ENCODE measurements around the gene HMGB4. TPM values are rescaled to one million over a fixed set of nuclear protein-coding genes. Genes with fewer than 3 reads are reported as not detected.

The HMGB4 gene
- polyA plus RNA-seq, 1 of the 3 experiments (the other 2 are of a cell fraction), result not detected

DNA sequence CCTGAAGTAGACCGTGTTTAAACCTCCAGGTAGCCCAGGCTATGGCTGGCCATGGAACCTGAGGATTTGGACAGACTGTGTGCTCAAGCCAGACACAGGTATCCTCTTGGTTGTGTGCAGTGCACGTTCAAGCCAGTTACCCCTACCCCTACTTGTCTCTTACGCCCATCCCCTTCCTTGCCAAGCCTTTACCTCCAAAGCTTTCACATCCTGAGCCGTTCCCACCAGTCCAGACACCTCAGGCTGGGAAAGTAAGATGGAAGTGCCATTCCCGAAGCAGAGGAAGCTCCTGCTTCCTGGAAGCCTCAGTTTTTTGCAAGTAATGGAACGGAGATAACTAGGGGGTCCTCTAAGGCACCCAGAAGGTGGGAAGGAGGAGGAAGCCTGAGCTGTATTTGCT is 41.5 kb upstream of the HMGB4 start (continued):
- TF ChIP-seq SIN3A (IDR thresholded peaks at IDR 0.05; ENCODE audit: borderline replicate concordance, low read depth, low read length), result no peak
- no peak for TF ChIP-seq TEAD4 (IDR thresholded peaks at IDR 0.05; ENCODE audit: borderline replicate concordance, insufficient read depth)
- TF ChIP-seq, protein P1, sequence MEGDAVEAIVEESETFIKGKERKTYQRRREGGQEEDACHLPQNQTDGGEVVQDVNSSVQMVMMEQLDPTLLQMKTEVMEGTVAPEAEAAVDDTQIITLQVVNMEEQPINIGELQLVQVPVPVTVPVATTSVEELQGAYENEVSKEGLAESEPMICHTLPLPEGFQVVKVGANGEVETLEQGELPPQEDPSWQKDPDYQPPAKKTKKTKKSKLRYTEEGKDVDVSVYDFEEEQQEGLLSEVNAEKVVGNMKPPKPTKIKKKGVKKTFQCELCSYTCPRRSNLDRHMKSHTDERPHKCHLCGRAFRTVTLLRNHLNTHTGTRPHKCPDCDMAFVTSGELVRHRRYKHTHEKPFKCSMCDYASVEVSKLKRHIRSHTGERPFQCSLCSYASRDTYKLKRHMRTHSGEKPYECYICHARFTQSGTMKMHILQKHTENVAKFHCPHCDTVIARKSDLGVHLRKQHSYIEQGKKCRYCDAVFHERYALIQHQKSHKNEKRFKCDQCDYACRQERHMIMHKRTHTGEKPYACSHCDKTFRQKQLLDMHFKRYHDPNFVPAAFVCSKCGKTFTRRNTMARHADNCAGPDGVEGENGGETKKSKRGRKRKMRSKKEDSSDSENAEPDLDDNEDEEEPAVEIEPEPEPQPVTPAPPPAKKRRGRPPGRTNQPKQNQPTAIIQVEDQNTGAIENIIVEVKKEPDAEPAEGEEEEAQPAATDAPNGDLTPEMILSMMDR (IDR thresholded peaks at IDR 0.05), result no peak
- TF ChIP-seq JUND (IDR thresholded peaks at IDR 0.05), result no peak
- TF ChIP-seq, protein P2, sequence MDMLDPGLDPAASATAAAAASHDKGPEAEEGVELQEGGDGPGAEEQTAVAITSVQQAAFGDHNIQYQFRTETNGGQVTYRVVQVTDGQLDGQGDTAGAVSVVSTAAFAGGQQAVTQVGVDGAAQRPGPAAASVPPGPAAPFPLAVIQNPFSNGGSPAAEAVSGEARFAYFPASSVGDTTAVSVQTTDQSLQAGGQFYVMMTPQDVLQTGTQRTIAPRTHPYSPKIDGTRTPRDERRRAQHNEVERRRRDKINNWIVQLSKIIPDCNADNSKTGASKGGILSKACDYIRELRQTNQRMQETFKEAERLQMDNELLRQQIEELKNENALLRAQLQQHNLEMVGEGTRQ (IDR thresholded peaks at IDR 0.05; ENCODE audit: borderline replicate concordance, low read depth, low read length), result no peak
- TF ChIP-seq FOSL2 (IDR thresholded peaks at IDR 0.05; ENCODE audit: borderline replicate concordance, low read depth), result no peak
- TF ChIP-seq RXRA (IDR thresholded peaks at IDR 0.05; ENCODE audit: borderline replicate concordance, low read depth), result no peak

DNA sequence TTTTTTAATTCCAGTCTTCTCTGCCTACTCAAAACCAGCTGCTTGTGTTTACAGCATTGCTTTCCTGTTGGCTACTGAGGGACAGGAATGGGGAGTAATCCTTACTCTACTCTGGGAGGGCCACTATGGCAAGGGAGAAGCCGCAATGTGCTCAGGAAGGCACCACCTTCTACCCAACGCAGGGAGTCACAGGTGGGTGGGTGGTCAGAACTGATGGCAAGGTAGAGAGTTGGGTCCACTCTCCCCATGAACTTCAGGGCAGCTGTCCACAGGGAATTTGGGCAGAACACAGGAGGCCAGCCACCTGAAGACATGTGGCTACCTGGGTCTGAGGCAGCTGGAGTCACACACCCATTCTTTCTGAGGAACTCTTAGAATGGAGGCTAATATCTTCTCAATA is 40.5 kb upstream of the HMGB4 start:
- POLR2A ChIA-PET, result no interaction called here
- Histone ChIP-seq H3K4me3 (ENCODE audit: low read depth in 2 of 2, low read length in 1 of 2) (no peak overlapping the region), H3K27me3 (ENCODE audit: insufficient read depth) (no peaks in the 10 kb centered on the region), H3K4me1 (ENCODE audit: control insufficient read depth in 1 of 2, insufficient read depth in 2 of 2, low read depth in 1 of 2, low read length in 1 of 2) (0 out of 4 replicates have a peak, but pooled peaks cover 0 to 20% of the 10 kb centered on the region in 2 experiments), H3K79me2 (ENCODE audit: insufficient read depth) (no peaks in the 10 kb centered on the region), H3F3A (replicated peaks; ENCODE audit: insufficient read depth) (no peaks in the 10 kb centered on the region), H2AFZ (ENCODE audit: low read depth) (no peak overlapping the region), H3K27ac (ENCODE audit: low read depth in 2 of 2, low read length in 1 of 2) (no peak overlapping the region), H3K4me2 (no peak overlapping the region), H3K9ac (no peak overlapping the region), H3K9me2 (no peaks in the 10 kb centered on the region), H3K9me3 (no peaks in the 10 kb centered on the region), H4K20me1 (ENCODE audit: insufficient read depth) (no peaks in the 10 kb centered on the region), H3K36me3 (replicated peaks in 1 of 2; ENCODE audit: control insufficient read depth in 1 of 2, insufficient read depth in 2 of 2, low read length in 1 of 2) (no peaks in the 10 kb centered on the region)
- TF ChIP-seq GABPA (IDR thresholded peaks at IDR 0.05; ENCODE audit: low read depth), result no peak
- no peak for TF ChIP-seq CHD2 (IDR thresholded peaks at IDR 0.05; ENCODE audit: low read length, partially characterized antibody)
- no peak for TF ChIP-seq RCOR1 (IDR thresholded peaks at IDR 0.05; ENCODE audit: low read length)
- TF ChIP-seq TAF1 (IDR thresholded peaks at IDR 0.05; ENCODE audit: borderline replicate concordance, low read depth, low read length), result no peak
- no peak for TF ChIP-seq SIN3A (IDR thresholded peaks at IDR 0.05; ENCODE audit: borderline replicate concordance, low read depth, low read length)
- TF ChIP-seq, protein P3, sequence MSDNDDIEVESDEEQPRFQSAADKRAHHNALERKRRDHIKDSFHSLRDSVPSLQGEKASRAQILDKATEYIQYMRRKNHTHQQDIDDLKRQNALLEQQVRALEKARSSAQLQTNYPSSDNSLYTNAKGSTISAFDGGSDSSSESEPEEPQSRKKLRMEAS (IDR thresholded peaks at IDR 0.05; ENCODE audit: low read depth), result no peak
- TF ChIP-seq, protein P4, sequence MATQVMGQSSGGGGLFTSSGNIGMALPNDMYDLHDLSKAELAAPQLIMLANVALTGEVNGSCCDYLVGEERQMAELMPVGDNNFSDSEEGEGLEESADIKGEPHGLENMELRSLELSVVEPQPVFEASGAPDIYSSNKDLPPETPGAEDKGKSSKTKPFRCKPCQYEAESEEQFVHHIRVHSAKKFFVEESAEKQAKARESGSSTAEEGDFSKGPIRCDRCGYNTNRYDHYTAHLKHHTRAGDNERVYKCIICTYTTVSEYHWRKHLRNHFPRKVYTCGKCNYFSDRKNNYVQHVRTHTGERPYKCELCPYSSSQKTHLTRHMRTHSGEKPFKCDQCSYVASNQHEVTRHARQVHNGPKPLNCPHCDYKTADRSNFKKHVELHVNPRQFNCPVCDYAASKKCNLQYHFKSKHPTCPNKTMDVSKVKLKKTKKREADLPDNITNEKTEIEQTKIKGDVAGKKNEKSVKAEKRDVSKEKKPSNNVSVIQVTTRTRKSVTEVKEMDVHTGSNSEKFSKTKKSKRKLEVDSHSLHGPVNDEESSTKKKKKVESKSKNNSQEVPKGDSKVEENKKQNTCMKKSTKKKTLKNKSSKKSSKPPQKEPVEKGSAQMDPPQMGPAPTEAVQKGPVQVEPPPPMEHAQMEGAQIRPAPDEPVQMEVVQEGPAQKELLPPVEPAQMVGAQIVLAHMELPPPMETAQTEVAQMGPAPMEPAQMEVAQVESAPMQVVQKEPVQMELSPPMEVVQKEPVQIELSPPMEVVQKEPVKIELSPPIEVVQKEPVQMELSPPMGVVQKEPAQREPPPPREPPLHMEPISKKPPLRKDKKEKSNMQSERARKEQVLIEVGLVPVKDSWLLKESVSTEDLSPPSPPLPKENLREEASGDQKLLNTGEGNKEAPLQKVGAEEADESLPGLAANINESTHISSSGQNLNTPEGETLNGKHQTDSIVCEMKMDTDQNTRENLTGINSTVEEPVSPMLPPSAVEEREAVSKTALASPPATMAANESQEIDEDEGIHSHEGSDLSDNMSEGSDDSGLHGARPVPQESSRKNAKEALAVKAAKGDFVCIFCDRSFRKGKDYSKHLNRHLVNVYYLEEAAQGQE (IDR thresholded peaks at IDR 0.05; ENCODE audit: low read depth, low read length), result no peak
- TF ChIP-seq, protein P5, sequence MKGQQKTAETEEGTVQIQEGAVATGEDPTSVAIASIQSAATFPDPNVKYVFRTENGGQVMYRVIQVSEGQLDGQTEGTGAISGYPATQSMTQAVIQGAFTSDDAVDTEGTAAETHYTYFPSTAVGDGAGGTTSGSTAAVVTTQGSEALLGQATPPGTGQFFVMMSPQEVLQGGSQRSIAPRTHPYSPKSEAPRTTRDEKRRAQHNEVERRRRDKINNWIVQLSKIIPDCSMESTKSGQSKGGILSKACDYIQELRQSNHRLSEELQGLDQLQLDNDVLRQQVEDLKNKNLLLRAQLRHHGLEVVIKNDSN (IDR thresholded peaks at IDR 0.05; ENCODE audit: borderline replicate concordance, low read depth), result no peak
- TF ChIP-seq ELF1 (IDR thresholded peaks at IDR 0.05), result no peak
- no peak for TF ChIP-seq MEF2A (IDR thresholded peaks at IDR 0.05; ENCODE audit: borderline replicate concordance, low read depth)
- 37% methylated on average over 2 of the region's 2 CpGs for WGBS (ENCODE audit: low lambda C conversion rate)
- no peak for DNase-seq
- CTCF ChIA-PET, result interaction anchor here (1.0 kb wide), 1 partner anchor 87 kb away, joined by 3 read pairs; no protein-coding TSS in a partner anchor

Measured in SK-N-SH (cell line).